ENCODE measurements around the gene TMEM61.

GRCh38 chr1:55005351-55006140 is 25.1 kb downstream of the TMEM61 start:
- TF ChIP-seq GATA3 (IDR thresholded peaks at IDR 0.05; ENCODE audit: low read depth, low read length) (no peak), GATA2 (IDR thresholded peaks at IDR 0.05; ENCODE audit: low read depth, low read length) (no peak)

Data from SH-SY5Y (cell line).